Stimulated activated CD4-positive, alpha-beta T cell treated with anti-CD3 and anti-CD28 coated beads, Interleukin-1b, Interleukin-23, amount 100 ng/mL, for 48 hours (primary cell): ENCODE results near the gene MAN1B1.

ENCODE experiments used
- DNase-seq: peaks from one replicate; pipeline ENCODE4 v3.0.0-alpha.2; 2020

Gene MAN1B1

DNA sequence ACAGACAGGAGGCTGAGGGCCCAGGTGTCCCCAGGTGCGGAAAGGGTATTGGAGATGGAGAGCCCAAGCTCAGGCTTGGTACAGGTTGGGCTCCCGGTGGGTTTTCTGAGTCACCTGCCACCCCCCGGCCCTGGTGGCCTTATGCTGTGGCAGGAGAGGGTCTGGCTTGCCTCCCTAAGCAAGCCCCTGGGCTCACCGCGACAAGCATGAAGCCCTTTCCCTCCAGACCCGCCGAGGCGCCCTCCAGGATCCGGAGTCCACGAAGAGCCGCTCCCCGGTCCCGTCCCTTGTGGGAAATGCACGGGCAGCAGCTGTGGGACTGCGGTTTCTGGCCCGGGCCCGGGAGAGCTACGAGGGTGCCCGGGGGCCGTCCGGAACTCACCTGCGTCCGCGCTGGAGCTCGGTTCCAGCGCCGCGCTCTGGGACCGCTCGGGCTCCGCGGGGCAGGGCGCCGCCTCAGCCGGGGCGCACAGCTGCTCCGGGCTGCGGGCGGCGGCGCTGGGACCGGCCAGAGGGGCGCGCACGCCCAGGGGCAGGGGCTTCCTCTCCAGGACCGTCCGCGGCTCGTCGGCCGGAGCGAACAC, 17.2 kb upstream of the MAN1B1 start:
- DNase-seq: no peak

DNA sequence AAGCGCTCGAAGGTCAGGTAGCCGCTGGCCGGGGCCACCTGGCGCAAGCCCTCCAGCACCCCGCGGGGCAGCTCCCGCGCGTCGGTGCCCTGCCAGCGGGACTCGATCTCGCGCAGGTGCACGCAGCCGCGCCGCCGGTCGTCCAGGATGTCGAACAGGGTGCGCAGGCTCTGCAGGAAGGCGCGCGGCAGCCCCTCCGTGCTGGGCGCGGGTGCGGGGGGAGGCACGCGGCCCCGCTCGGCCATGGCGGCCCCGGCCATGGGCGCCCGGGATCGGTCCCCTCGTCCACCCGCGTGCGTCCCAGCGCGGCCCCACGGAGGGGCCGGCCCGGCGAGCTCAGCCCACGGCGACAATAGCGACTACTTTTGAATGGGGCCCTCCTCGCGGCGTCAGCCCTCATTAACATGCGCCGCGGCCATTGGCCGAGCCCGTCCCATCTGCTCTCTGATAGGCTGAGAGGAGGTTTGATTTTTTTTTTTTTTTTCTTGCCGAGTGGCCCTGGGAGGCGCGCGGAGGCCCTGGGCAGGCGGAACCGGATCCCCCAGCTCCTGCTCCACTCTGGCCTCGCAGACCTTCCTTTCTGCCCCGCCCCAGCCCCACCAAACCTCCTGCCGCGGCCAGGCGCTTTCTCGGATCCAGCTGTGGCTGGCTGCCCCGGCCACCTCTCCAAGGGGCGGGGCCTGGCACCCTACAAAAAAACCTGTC, 16.4 kb upstream of the MAN1B1 start, which contains the start of gene SAPCD2:
Gene SAPCD2 (minus strand): TSS at position 357 of the 705 bp plus-strand sequence. CDS start 97 bp downstream, at position 260.
- peak; percentile 84 for DNase-seq

DNA sequence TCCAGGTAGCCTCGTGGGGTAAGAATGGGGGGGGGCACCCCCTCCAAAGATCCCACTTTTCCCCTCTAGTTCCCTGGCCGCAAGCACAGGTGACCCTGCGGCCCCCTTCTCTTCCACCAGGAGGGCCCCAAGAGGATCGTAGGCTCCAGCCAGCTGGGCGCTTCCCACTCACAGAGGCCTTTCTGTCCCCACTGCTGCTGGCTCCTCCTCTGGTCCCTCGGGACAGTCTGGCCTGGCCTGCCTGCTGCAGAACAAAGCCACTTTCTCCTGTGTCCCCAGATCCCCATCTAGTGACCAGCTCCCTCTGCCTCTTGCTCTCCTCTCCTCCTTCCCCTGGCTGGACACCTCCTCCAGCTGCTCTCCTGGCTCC, 15.9 kb upstream of the MAN1B1 start:
- DNase-seq: no peak

DNA sequence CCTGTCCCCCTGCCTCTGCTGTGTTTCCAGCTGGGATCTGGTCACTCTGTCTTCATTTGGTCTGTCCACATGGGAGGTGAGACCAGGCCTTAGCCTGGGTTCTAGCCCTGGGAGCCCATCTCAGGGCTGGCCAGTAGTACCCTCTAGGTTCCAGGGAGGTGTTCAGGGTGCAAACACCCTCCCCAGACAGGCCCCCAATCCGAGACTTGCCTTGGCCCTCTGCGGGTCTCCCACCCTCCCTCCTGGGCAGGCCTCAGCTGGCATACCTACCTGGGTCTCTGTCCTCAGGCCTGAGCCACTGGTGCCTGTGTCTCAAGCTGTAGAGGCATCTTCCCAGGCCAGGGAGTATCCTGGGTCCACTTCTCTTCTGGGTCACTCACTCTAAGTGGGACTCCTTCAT, 15.5 kb upstream of the MAN1B1 start:
- no peak for DNase-seq

DNA sequence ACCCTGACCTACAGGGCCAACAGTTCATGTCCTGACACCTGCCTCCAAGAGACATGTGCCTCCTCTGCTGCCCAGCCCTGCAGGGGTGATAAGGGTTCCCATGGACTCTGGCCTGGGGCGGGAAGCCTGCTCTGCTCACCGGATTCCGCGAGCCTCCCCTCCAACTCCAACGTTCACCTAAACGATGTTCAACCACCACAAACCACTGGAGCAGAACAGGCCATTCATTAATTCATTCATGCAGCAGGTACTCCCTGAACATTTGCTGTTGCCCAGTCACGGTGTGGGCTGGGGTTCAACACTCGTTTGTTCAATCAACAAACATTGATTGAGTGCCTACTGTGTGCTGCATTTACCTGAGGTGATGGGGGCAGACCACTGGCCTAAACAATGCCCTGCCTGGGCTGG, 12.8 kb upstream of the MAN1B1 start:
- no peak for DNase-seq

DNA sequence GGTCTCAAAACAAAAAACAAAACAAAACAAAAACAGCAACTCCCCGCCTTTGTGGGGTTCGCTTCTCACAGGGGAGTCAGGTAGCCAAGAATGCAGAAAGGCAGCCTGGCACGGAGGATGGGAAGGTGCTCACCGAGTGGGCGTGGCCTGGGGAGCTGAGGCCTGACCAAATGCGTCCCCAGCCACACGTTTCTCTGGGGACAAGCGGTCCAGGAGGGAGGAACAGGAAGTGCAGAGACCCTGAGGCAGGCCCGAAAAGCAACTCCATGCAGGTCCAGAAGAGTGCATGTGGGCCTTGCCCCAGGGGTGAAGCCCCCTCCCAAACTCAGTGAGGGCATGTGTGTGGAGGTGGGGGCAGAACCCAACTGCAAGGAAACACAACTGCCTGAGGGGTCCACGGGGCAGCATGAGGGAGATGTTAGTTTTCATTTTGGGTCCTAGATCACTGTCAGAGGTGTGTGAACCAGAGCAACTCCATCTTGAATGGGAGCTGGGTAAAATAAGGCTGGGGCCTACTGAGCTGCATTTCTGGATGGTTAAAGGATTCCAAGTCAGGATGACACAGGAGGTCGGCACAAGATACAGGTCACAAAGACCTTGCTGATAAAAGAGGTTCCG, 12.0 kb upstream of the MAN1B1 start:
- no peak for DNase-seq

DNA sequence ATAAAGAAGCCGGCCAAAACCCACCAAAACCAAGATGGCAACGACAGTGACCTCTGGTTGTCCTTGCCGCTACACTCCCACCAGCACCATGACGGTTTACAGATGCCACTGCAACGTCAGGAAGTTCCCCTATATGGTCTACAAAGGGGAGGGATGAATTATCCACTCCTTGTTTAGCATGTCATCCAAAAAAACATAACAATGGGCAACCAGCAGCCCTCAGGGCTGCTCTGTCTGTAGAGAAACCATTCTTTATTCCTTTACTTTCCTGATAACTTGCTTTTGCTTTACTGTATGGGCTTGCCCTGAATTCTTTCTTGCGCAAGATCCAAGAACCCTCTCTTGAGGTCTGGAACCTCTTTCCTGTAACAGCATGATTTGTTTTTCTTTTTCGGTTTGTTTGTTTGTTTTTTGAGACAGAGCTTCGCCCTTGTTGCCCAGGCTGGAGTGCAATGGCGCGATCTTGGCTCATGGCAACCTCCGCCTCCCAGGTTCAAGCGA, 11.5 kb upstream of the MAN1B1 start:
- DNase-seq: no peak

DNA sequence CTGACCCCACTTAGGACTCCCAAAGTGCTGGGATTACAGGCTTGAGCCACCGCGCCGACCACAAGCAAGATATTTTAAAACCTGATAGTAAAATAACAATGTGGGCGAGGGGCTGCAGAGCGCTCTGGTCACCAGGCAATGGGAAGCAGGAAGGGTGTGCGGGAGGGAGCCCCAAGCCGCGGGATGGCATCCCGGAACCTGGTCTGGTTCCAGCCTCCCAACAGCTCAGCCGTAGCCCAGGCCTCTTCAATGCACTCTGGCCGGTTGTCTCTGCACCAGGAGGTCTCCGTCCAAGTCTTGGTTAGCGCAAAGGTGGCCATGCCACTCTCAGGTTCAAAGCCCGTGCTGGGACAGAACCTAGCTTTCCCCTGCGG, 10.2 kb upstream of the MAN1B1 start:
- no peak for DNase-seq

DNA sequence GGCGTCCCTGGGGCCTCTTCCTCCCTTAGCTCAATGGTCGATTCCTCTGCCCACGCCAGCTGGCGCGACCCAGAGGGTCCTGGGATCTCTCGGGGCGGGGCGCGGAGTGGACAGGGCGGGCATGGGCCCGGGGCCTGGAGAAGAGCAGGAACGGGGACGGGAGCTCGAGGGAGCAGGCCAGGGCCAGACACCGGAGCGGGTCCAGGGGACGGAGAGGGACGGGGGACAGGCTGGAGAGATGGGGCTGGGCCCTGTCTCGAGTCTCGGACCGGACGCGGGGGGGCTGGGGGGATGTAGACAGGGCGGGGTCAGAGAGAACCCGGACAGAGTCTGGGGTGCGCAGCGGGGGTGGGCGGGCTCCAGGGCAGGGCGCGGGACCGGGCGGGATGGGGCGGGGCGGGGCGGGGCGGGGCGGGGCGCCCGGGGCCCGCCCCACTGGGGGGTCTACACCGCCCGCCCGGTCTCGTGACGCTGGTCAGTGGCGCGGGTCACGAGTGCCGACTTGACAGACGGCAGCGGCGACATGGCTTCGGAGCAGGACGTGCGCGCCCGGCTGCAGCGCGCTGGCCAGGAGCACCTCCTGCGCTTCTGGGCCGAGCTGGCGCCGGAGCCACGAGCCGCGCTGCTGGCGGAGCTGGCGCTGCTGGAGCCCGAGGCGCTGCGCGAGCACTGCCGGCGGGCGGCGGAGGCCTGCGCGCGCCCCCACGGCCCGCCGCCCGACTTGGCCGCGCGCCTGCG, 9.6 kb upstream of the MAN1B1 start, which contains the start of gene UAP1L1:
Gene UAP1L1 (plus strand): TSS at position 508 of the 738 bp plus-strand sequence. CDS start 16 bp downstream, at position 524.
- DNase-seq: peak; percentile 40

DNA sequence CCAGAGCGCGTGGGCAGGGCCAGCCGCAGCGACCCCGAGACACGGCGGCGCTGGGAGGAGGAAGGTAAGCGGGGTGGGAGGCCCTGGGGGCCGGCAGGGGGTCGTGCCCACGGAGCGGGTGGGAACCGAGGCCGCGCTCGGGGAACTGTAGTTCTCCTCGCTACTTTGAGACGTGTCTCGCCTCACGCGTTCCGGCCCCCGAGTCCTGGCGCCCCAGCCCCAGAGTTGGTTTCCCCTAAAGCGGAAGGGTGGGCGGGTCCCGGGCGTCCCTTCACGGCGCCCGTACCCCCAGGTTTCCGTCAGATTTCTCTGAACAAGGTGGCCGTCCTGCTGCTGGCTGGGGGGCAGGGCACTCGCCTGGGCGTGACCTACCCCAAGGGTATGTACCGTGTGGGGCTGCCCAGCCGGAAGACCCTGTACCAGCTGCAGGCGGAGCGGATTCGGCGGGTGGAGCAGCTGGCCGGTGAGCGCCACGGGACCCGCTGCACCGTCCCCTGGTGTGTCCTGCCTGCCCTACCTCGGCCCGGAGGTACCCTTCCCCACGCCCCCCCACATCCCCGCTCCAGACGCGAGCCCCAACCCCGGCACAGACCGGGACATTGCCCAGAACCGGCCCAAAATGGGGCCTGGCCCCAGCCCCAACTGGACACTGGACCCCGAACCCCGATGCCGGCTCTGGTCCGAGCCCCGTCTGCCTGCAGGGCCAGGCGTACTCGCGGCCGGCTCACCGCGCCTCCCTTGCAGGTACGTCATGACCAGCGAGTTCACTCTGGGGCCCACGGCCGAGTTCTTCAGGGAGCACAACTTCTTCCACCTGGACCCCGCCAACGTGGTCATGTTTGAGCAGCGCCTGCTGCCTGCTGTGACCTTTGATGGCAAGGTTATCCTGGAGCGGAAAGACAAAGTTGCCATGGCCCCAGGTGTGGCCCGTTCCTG, 8.8 kb upstream of the MAN1B1 start:
- DNase-seq: no peak

DNA sequence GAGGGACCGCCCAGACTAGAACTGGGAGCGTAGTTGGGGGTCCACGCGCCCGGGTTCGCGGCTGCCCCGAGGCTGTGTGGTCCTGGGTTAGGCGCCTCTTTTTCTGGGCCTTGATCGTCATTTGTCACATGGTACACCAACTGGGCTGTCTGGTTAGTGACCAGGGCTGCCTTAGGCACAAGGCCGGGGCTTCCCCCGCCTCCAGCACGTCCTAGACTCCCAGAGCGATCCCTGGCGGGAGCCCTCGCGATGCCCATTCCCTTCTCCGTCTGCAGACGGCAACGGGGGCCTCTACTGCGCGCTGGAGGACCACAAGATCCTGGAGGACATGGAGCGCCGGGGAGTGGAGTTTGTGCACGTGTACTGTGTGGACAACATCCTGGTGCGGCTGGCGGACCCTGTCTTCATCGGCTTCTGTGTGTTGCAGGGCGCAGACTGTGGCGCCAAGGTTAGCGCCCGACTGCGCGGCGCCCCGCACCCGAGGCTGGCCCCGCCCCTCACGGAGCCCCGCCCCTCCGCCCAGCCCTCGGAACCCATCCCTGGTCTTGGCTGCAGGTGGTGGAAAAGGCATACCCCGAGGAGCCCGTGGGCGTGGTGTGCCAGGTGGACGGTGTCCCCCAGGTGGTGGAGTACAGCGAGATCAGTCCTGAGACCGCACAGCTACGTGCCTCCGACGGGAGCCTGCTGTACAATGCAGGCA, 7.9 kb upstream of the MAN1B1 start:
- DNase-seq: no peak

DNA sequence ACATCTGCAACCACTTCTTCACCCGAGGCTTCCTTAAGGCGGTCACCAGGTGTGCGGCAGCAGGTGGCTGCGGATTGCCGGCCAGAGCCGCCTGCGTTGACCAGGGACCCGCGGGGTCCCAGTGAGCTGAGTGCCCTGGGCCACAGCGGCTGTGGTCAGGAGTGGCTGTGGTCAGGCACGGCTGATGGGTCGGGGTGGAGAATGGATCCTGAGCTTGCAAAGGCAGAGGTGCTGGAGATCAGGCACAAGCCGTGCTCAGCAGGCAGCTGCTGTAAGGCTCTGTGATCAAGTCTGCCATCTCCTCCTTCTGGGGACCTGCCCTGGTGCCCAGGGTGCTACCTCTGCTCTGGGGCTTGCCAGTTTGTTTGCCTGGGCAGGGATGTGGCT, 7.4 kb upstream of the MAN1B1 start:
- DNase-seq: no peak

DNA sequence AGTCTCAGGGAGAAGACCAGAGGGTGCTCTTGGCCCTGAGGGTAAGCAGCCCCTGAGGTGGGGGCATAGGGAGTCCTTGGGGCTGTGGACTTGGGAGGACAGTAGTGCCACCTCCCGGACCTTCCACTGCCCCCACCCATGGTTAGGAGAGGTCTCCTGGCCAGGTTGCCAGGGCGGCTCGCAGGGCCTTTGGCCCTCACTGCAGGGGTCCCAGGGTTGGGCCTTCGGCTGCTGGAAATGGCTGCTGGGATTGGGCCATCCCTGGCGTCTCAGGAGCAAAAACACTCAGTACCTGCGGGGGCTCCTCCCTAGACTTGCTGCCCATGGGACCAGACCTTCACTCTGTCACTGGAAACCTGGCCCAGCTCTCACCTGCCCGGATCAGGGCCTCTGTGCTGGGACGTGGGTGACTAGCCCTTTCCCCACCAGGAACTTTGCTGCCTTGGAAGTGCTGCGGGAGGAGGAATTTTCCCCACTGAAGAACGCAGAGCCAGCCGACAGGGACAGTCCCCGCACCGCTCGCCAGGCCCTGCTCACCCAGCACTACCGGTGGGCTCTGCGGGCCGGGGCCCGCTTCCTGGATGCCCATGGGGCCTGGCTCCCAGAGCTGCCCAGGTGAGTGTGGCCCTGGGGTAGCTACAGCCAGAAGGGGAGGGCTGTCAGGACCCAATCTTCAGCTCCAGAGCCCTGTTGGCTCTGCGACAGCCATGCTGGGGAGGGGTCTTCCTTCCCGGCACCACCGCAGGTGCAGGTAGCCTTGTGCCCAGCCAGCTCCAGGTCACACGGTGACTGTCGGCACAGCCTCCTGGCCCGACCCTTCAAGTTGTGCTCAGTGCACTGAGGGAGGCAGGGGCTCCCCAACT, 6.3 kb upstream of the MAN1B1 start:
- DNase-seq: no peak

DNA sequence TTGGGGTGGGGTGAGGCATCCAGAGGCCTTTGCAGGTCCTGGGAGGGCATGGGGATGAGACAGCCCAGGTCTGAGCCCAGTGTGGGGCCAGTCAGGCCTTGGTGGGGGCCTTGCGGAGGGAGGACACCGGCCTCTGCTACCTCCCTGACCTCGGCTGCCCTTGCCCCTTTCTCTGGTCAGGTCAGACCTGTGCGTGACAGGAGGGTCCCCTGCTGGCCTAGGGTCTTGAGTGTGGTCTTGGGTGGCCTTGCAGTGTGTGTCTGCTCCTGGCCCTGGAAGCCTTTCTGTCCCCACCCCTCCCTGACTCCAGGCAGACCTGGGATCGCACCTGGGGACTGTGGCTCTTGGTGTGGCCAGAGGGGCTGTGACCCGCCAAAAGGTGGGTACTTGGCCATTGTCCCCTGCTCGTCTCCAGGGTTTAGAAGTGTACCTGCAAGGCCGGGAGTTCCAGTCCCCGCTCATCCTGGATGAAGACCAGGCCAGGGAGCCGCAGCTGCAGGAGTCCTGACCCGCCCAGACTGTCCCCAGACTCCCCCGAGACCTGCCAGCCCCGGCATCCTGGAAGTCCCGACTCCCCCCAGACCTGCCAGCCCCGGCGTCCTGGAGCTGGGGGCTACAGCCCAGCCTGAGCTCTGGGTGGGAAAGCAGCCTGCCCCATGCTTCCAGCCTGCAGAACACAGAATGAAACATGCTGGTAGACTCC, 4.4 kb upstream of the MAN1B1 start:
- DNase-seq: no peak

DNA sequence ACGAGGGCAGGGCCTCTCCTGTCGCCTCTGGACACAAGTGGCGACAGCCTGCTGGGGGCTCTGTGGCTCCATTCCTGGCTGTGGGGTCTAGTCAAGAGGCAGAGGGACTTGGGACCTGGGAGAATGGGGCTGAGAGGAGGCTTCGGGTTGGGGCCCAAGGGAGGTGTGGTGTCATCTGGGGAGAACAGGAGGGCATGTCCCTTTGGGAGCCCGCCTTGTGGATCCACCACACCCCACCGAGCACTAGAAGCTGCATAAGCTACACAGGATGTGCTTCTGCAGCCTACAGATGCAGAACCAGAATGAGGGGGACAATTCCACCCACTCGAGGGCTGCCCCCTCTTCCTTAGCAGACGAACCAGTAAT, 3.9 kb upstream of the MAN1B1 start:
- DNase-seq: no peak

DNA sequence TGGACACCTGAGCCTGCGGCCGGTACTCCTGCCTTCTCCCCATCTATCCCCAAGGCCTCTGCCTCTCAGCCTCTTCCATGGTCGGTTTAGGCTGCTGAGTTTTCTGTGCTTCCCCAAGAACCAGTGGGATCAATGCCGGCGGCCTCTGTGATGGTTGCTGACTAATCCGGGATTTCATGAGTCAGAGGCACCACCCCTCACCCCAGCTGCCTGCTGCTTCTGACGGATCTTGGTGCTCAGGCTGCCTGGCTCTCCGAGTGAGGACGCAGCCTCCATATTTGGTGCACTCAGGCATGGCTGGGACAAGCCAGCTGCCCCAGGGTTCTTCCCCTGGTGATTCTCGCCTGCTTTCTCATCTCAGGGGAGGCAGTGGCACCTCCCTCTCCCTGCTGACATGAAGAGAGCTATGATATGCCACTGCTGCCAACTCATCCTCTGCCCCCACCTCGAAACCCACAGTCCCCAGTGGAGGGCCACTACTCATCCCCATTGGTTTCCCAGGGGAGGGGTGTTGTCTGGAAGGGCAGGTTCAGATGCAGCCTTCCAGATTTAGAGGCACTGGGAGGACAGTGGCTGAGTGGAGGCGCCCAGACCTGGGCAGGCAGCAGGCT, 3.3 kb upstream of the MAN1B1 start:
- DNase-seq: peak; percentile 51

DNA sequence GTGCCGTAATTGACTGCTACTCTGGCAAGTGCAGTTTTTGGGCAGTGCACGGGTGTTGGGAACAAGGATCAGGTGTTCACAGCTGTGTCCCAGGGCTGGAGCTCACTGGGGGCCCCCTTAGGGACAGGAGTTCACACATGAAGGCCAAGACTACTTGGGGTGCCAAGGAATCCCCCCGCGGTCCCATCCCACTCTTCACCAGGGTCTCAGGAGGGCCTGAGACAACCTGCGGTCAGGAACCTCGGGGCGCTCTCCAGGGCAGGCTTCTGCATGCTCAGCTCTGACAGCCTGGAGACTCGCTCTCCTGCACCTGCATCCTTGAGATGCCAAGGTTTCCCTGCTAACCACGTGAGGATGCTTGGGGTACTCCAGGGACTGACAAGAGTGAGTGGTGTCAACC, 2.3 kb upstream of the MAN1B1 start:
- DNase-seq: no peak

DNA sequence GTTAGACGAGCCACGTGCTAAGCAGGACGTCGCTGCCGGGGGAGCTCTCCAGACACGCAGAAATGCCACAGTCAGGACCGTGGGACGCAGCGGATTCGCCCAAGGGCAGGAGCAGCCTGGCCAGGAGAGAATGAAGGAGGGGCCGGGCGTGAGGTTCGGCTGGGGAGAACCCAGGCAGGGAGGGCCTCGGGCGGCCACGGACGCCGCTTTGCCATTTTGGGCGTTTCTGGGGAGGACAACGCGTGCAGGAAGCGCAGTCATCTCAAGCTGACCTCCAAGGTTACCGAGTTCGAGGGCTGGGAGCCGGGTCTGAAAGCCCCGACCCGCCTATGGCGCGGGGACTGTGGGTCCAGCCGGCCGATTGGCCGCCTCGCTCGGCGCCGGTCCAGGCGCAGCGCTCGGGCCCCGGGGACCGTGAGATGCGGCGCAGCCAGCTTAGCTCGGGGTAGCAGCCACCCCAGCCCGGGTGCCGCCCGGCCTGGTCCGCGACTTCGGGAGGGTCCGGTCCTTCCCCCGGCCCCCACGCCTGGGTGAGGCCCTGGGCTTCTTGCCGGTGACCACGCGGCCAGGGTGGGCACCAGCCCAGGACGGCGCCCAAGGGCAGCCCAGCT, 760 bp upstream of the MAN1B1 start:
- DNase-seq: peak; percentile 36

DNA sequence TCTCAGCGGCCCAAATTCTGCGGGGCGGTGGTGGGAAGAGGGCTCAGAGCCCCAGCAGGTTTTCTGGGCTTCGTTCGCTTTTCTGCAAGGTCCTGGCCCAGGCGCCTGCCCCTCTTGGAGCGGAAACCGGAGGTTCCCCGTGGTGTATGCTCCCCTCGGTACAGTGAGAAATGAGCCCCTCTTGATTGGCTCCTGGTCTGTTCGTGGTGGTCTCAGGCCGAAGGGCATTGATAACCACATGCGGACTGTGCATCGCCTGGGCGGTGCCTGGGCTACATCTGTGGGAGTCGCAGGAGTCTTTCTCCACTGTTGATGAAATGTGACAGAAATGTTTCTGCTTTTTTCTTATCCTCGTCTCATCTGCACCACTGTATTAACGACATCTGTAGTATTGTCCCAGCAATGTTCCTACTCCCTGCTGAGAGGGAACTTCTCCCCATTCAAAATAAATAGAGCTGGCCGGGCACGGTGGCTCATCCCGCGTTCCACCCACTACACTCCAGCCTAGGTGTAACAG, 682 bp downstream of the MAN1B1 start:
- no peak for DNase-seq
